ENCODE data around the gene MEMO1.

DNA sequence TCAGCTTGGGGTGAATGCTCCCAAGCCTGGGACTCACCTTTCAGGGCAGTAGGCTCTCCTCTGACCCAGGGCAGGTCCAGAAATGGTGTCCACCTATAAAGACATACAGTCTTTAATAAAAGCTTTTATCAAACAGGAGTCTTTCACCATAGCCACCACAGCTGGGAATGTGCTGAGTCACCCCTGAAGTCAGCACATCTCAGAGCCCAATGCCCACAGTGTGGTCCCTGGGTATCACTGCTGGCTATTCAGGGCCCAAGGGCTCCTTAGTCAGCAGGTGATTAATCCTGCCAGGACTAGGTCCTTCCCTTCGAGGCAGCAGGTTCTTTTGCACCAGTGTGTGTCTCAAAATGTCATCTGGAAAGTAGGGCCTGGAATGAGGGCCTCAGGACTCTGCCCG, 181.9 kb downstream of the MEMO1 start:
- TF ChIP-seq CTCF (IDR thresholded peaks at IDR 0.05): no peak
- TF ChIP-seq, protein P1, sequence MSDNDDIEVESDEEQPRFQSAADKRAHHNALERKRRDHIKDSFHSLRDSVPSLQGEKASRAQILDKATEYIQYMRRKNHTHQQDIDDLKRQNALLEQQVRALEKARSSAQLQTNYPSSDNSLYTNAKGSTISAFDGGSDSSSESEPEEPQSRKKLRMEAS (IDR thresholded peaks at IDR 0.05; ENCODE audit: low read depth): no peak
- no peak for TF ChIP-seq RAD21 (IDR thresholded peaks at IDR 0.05; ENCODE audit: low read length)
- no peak for TF ChIP-seq EZH2phosphoT487 (IDR thresholded peaks at IDR 0.05; ENCODE audit: borderline replicate concordance, low read depth)
- no peak for TF ChIP-seq MEF2A (IDR thresholded peaks at IDR 0.05; ENCODE audit: borderline replicate concordance, low read depth)
- TF ChIP-seq EP300 (IDR thresholded peaks at IDR 0.05; ENCODE audit: borderline replicate concordance in 1 of 2, low read depth in 1 of 2, low read length in 1 of 2): no peak
- TF ChIP-seq FOXJ3 (CRISPR knock-in tag; IDR thresholded peaks at IDR 0.05): no peak
- TF ChIP-seq SMC3 (IDR thresholded peaks at IDR 0.05; ENCODE audit: low read depth, low read length): no peak
- no peak for TF ChIP-seq JUND (IDR thresholded peaks at IDR 0.05)
- TF ChIP-seq USF1 (IDR thresholded peaks at IDR 0.05; ENCODE audit: borderline replicate concordance, low read depth): no peak
- TF ChIP-seq GABPA (IDR thresholded peaks at IDR 0.05; ENCODE audit: low read depth): no peak
- no peak for TF ChIP-seq SIN3A (IDR thresholded peaks at IDR 0.05; ENCODE audit: borderline replicate concordance, low read depth, low read length)
